Ramos (cell line): ENCODE data around the gene OR13C9.
"Not testable (repeated sequence)": the region's sequence is repeated elsewhere in the genome, so short reads cannot be mapped to it uniquely, and the experiment has no call there.

Source experiments
- in situ Hi-C: fragments of 300-500 bp; cut with MboI; formaldehyde crosslinking; loops from one replicate; pipeline ENCODE4 v1.14.3; 2022; ENCODE audit warnings: low sequenced_read_pairs; ENCODE audit not compliant: unreplicated experiment

OR13C9 gene, protein sequence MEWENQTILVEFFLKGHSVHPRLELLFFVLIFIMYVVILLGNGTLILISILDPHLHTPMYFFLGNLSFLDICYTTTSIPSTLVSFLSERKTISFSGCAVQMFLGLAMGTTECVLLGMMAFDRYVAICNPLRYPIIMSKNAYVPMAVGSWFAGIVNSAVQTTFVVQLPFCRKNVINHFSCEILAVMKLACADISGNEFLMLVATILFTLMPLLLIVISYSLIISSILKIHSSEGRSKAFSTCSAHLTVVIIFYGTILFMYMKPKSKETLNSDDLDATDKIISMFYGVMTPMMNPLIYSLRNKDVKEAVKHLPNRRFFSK

GRCh38 chr9:104618104-104618503 lies at the start of gene OR13C9:
TSS of gene OR13C9 (minus strand) at chr9:104618204. CDS start at chr9:104618204, 0 bp downstream.
- in situ Hi-C loops: no loop called here

GRCh38 chr9:104658496-104659195 lies 40.6 kb upstream of the OR13C9 start:
- in situ Hi-C loops: no loop called here

DNA sequence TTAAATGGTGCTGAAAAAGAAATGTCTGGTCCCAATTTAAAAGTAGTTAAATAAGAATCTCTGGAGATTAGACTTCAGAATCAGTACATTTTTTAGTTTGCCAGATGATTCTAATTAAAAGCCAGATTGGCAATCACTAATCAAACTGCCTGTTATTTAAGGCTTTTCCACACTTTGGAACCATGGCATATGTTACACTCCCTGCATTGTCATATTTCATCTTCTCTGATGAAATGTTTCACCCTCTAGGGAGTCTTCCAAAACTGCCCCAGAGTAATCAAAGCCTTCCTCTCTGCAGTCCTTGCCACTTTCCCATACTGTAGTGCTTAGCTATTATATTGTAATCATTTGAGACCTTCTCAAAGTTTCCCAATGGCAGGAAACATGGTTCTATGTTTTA lies 17.5 kb upstream of the OR13C9 start:
- in situ Hi-C loops: no loop called here

GRCh38 chr9:104633976-104634520 lies 16.0 kb upstream of the OR13C9 start:
- in situ Hi-C loops: no loop called here

DNA sequence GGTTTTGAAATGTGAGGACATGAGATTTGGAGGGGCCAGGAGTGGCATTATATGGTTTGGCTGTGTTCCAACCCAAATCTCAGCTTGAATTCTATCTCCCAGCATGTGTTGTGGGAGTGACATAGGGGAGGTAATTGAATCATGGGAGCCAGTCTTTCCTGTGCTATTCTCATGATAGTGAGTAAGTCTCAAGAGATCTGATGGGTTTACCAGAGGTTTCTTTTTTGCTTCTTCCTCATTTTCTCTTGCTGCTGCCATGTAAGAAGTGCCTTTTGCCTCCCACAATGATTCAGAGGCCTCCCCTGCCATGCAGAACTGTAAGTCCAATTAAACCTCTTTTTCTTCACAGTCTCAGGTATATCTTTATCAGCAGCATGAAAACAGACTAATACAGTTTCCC lies 8.0 kb upstream of the OR13C9 start:
- in situ Hi-C loops: not testable (repeated sequence)

GRCh38 chr9:104617418-104617817 lies 586 bp downstream of the OR13C9 start:
- in situ Hi-C loops: no loop called here

DNA sequence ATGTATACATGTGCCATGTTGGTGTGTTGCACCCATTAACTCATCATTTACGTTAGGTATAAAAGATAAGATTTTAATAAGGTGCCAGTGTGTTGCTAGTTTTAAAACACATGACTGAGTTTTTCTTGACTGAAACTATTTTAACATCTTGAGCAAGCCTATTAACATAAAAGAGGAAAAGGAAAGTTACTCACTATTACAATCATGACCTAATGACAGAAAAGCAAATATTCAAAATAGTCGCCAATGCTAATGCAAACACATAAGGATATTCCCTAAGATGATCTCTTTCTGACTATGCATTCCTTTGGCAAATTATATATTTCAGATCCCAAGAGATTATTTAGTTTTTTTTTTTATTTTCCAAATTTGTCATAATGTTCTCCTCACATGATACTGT lies 6.8 kb downstream of the OR13C9 start:
- in situ Hi-C loops: no loop called here

- in situ Hi-C loops: no loop called here
Observed at GRCh38 chr9:104608336-104608735, 9.7 kb downstream of the OR13C9 start.

GRCh38 chr9:104606152-104606551 lies 11.9 kb downstream of the OR13C9 start:
- in situ Hi-C loops: no loop called here

- in situ Hi-C loops: not testable (repeated sequence)
Observed at GRCh38 chr9:104605527-104605926, 12.5 kb downstream of the OR13C9 start, which contains the start of gene OR13C2. TSS of gene OR13C2 (minus strand) at chr9:104605627. CDS start at chr9:104605627, 0 bp downstream.

DNA sequence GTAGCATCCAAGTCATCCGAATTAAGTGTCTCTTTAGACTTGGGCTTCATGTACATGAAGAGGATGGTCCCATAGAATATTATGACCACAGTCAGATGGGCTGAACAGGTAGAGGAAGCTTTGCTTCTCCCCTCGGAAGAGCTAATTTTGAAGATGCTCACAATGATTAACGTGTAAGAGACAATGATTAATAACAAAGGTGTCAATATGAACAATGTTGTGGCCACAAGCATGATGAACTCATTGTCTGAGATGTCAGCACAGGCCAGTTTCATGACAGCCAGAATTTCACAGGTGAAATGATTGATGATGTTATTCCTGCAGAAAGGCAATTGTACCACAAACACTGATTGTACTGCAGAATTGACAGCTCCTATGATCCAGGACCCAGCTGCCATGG lies 13.2 kb downstream of the OR13C9 start:
- in situ Hi-C loops: no loop called here

DNA sequence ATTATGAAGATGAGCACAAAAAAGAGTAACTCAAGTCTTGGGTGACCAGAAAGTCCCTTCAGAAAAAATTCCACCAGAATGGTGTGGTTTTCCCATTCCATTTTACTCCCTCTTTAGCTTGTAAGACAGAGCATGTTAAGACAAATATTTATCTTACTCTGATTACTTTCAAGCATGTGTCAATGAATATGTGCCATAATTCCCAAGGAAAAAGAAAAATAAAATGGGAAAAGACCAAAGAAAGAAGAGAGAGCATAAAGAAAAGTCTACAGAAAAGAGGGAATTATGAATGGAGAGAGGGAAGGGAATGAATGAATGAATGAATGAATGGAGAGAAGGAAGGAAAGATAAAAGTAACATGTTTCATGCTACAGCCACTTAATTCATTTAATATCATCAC lies 18.7 kb downstream of the OR13C9 start, which contains the start of gene OR13C5:
OR13C5 (minus strand) TSS at position 101 of the 400 bp plus-strand sequence; CDS start at position 101, 0 bp downstream.
- in situ Hi-C loops: not testable (repeated sequence)

- in situ Hi-C loops: not testable (repeated sequence)
Observed at GRCh38 chr9:104598749-104599148, 19.3 kb downstream of the OR13C9 start.

DNA sequence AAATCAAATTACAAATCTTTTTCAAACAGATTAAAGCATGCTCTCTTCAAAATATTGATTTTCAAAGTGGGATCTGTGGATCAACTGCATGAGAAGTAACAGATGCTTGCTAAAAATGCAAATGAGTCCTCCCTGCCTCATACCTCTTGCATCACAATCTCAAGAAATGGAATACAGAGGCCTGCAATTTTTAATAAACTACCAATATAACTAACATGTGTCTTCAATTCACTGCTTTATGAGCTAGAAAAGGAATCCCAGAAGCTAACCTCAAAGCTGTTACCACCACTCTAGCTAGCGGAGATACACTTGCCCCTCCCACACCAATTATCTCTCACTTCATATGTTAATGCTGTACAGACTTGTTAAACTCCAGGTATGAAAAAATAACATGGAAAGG lies 28.4 kb downstream of the OR13C9 start:
- in situ Hi-C loops: no loop called here

DNA sequence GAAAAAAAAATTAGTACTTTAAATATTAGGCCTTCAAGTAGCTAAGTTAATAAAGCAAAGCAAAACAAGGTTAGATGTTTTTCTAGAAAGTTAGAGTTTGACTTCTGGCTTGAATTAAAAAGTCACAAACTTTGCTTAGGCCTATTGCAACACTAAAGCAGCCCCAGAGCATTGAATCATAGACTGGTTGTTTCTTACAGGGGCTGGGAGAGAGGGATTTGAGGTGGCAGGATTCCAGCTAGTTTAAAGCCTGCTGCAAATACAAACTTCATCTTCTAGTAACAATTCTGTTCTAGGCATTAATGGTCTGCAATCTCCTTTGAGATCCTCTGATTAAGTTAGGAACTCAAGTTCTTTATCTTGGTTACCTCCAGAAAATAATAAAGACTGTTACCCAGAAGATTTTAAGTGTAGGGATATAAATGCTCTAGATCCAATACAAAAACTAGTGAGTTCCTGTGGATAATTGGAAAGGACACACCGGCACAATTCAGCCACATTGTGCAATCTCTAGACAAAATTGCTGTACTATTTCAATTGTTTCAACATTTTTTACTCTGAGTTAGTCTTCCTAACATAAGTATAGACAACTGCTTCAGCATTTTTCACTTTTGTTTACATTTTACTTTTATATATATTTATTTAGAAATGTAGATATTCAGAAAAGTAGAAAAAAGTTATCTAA lies 31.4 kb downstream of the OR13C9 start:
- in situ Hi-C loops: no loop called here

DNA sequence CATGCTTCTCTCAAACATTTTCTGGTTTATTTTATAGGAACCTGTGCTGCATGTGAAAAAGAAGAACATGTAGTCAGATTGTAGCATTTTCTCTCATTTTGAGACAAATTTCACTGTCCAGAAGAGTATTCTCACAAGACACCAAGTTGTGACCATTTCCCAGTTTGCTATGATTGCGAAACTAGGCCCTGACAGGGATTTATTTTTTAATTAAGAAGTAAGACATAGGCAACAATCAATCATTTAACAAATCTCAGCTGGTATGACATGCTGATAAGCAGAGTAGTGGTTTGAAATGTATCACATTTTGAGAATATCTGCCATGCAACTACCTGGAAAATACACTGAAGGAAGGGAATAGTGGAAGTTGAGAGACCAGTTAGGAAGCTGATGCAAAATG lies 37.4 kb downstream of the OR13C9 start:
- in situ Hi-C loops: no loop called here

DNA sequence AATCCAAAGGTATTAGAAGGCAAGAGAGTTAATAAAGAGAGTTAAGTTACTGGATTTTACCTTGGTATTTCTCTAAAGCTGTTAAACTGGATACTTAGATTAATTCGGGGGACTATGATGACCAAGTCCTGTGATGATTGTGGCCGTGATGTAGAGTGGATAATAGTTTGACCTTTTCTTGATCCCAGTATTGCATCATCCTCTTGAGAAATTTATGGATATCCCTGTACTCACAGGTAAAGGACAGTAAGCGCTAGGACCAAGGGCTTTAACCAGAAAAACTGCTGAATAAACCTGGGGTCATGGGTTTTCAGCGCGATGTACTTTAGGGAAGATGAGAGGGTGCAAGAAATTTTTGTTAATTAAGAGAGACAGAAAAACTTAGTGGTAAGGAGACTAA lies 40.7 kb downstream of the OR13C9 start:
- in situ Hi-C loops: no loop called here

DNA sequence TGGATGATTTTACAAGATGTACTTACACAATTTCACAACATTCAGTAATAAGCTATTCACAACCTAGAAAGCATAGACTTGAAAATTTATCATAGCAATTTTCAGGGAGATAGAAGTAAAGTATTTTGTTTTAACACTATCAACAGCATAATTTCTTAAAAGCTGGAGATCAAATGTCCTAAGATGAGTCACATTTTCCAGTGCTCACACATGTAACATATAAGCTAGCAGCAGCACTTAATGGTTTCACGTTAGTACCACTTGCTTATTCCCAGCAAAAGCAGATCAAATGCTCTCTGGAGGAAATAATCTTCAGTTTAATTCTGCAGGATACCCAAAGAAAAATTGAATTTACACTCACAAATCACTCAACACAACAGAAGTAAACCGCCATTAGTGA lies 42.5 kb downstream of the OR13C9 start:
- in situ Hi-C loops: no loop called here

DNA sequence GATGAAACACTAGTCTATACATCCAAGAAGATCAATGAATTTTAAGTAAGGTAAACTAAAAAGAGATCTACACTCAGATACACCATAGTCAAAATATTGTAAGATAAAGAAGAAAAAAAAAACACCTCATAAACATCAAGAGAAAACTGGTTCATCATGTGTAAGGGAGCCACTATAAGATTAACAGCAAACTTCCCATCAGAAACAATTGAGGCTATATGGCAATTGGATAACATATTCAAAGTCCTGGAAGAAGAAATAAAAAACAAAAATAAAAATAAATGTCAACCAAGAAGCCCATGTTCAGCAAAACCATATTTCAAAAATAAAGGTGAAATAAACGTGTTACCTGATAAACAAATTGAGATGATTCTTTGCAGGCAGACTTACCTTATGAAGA lies 45.4 kb downstream of the OR13C9 start:
- in situ Hi-C loops: no loop called here

- in situ Hi-C loops: no loop called here
Observed at GRCh38 chr9:104568868-104569267, 49.1 kb downstream of the OR13C9 start, which contains the start of gene OR13C8. TSS of gene OR13C8 (plus strand) at chr9:104569168. CDS start at chr9:104569168, 0 bp downstream.
